22Rv1 (cell line): Measurements from ENCODE around the gene PDGFA.
"Not testable (repeated sequence)": the region's sequence is repeated elsewhere in the genome, so short reads cannot be mapped to it uniquely, and the experiment has no call there.

Experiments
- CTCF ChIP-seq: fragments of 450-650 bp; IDR thresholded peaks from 2 replicates; pipeline ENCODE4 v1.5.1; 2017; ENCODE audit warnings: mild to moderate bottlenecking
- ZFX ChIP-seq: fragments of 450-650 bp; IDR thresholded peaks from 2 replicates; pipeline ENCODE4 v1.6.1; 2017; ENCODE audit warnings: antibody characterized with exemption, borderline replicate concordance

- TF ChIP-seq CTCF, ZFX: not testable (repeated sequence)
Observed at GRCh38 chr7:552151-552867, 32.7 kb upstream of the PDGFA start.
